HG03066 (cell line): ENCODE measurements around the gene RNF11.
"Not testable (repeated sequence)": the region's sequence is repeated elsewhere in the genome, so short reads cannot be mapped to it uniquely, and the experiment has no call there.

Experiments
- ATAC-seq: cut with Tn5 transposase; IDR thresholded peaks from one replicate; pipeline ENCODE4 v1.9.1; 2021; ENCODE audit warnings: low read depth; ENCODE audit not compliant: unreplicated experiment

RNF11 gene

GRCh38 chr1:51235673-51236530 is at the start of gene RNF11:
TSS of gene RNF11 (plus strand) at chr1:51236273. CDS start at chr1:51236757, 484 bp downstream.
- ATAC-seq: peak; percentile 68

GRCh38 chr1:51188230-51188629 is 47.8 kb upstream of the RNF11 start:
- no peak for ATAC-seq

GRCh38 chr1:51189421-51190073 is 46.5 kb upstream of the RNF11 start:
- no peak for ATAC-seq

- no peak for ATAC-seq
Observed at GRCh38 chr1:51190961-51191360, 45.1 kb upstream of the RNF11 start.

GRCh38 chr1:51192213-51192843 is 43.7 kb upstream of the RNF11 start:
- no peak for ATAC-seq

- no peak for ATAC-seq
Observed at GRCh38 chr1:51193564-51193963, 42.5 kb upstream of the RNF11 start.

GRCh38 chr1:51203121-51203873 is 32.8 kb upstream of the RNF11 start:
- ATAC-seq: no peak

GRCh38 chr1:51203874-51204245 is 32.2 kb upstream of the RNF11 start:
- no peak for ATAC-seq

GRCh38 chr1:51210055-51210454 is 26.0 kb upstream of the RNF11 start:
- ATAC-seq: no peak

- ATAC-seq: no peak
Observed at GRCh38 chr1:51210676-51211075, 25.4 kb upstream of the RNF11 start.

GRCh38 chr1:51214615-51215131 is 21.4 kb upstream of the RNF11 start:
- no peak for ATAC-seq

GRCh38 chr1:51215169-51215568 is 20.9 kb upstream of the RNF11 start:
- no peak for ATAC-seq

- ATAC-seq: no peak
Observed at GRCh38 chr1:51216631-51217030, 19.4 kb upstream of the RNF11 start.

- ATAC-seq: no peak
Observed at GRCh38 chr1:51217101-51217500, 19.0 kb upstream of the RNF11 start.

GRCh38 chr1:51218570-51218969 is 17.5 kb upstream of the RNF11 start:
- ATAC-seq: no peak

- ATAC-seq: no peak
Observed at GRCh38 chr1:51219022-51219421, 17.1 kb upstream of the RNF11 start.

GRCh38 chr1:51221529-51221928 is 14.5 kb upstream of the RNF11 start:
- not testable (repeated sequence) for ATAC-seq

- no peak for ATAC-seq
Observed at GRCh38 chr1:51222136-51222787, 13.8 kb upstream of the RNF11 start.

- ATAC-seq: no peak
Observed at GRCh38 chr1:51222809-51223208, 13.3 kb upstream of the RNF11 start.

GRCh38 chr1:51224255-51224654 is 11.8 kb upstream of the RNF11 start:
- ATAC-seq: no peak
